Panc1 (cell line): ENCODE data around the gene PARD3. TPM values are rescaled to one million over a fixed set of nuclear protein-coding genes. Genes with fewer than 3 reads are reported as not detected.

Experiments used
- ATAC-seq: fragments of 200-7000 bp; cut with Tn5 transposase; 2 replicates; pipeline ENCODE4 v1.9.1; 2020; ENCODE audit warnings: mild to moderate bottlenecking, moderate library complexity
- BruUV-seq: library from RNA; stranded (reverse); fragments of 400-500 nt; replicated peaks from 2 replicates; lab custom pipeline; 2021; lab: Mats Ljungman, UMichigan
- CTCF ChIA-PET: fragments of 300-600 bp; sonication (Branson Sonifier 250); formaldehyde crosslinking; loops from one replicate; lab custom pipeline; 2022; ENCODE audit warnings: antibody characterized with exemption; lab: Charles Lee
- POLR2A ChIA-PET: fragments of 300-600 bp; sonication (Branson Sonifier 250); formaldehyde crosslinking; loops from one replicate; lab custom pipeline; 2022; ENCODE audit warnings: antibody characterized with exemption; lab: Charles Lee
- DNase-seq: peaks from one replicate; pipeline ENCODE4 v3.0.0-alpha.2; 2010; ENCODE audit warnings: low read depth, low spot score
- H3K27ac ChIP-seq: 2 replicates; pipeline ENCODE4 v1.5.1; 2011; ENCODE audit warnings: mild to moderate bottlenecking, low read length, inconsistent platforms
- H3K27me3 ChIP-seq: fragments of 200-500 bp; sonication (Bioruptor generic); 2 replicates; pipeline ENCODE4 v1.6.0; 2014; ENCODE audit warnings: low read length, inconsistent platforms; ENCODE audit not compliant: control insufficient read depth, insufficient read depth
- H3K36me3 ChIP-seq: fragments of 200-500 bp; sonication (Bioruptor generic); 2 replicates; pipeline ENCODE4 v1.5.1; 2014; ENCODE audit warnings: inconsistent platforms, mild to moderate bottlenecking, low read length, moderate library complexity; ENCODE audit not compliant: control insufficient read depth, insufficient read depth
- H3K4me1 ChIP-seq: 2 replicates; pipeline ENCODE4 v1.5.1; 2011; ENCODE audit warnings: inconsistent platforms, mild to moderate bottlenecking, low read length, moderate library complexity; ENCODE audit not compliant: control insufficient read depth, insufficient read depth
- H3K4me3 ChIP-seq, 2 experiments: 2 replicates each; pipeline ENCODE4 v1.5.1; 2011 to 2012; ENCODE audit warnings: low read depth in 2 of 2, low read length in 2 of 2, mild to moderate bottlenecking in 2 of 2, inconsistent platforms in 1 of 2, moderate library complexity in 1 of 2
- H3K9me3 ChIP-seq: fragments of 200-500 bp; sonication (Bioruptor generic); 2 replicates; pipeline ENCODE4 v1.5.1; 2014; ENCODE audit warnings: low read depth, mild to moderate bottlenecking, inconsistent platforms, low read length, moderate library complexity; ENCODE audit not compliant: control insufficient read depth, insufficient read depth
- CTCF ChIP-seq: fragments of 450-650 bp; IDR thresholded peaks from 2 replicates; pipeline ENCODE4 v1.5.1; 2017; ENCODE audit warnings: mild to moderate bottlenecking
- POLR2AphosphoS5 ChIP-seq: IDR thresholded peaks from 2 replicates; pipeline ENCODE4 v1.6.1; 2012; ENCODE audit warnings: mild to moderate bottlenecking, low read depth, low read length, moderate library complexity
- REST ChIP-seq, 2 experiments: IDR thresholded peaks; 2 replicates each; pipeline ENCODE4 v1.6.1; 2011 to 2012; ENCODE audit warnings: low read depth in 2 of 2, control low read depth in 1 of 2, low read length in 1 of 2, mild to moderate bottlenecking in 1 of 2, moderate library complexity in 1 of 2; ENCODE audit not compliant: insufficient read depth in 1 of 2
- SIN3A ChIP-seq: IDR thresholded peaks from 2 replicates; pipeline ENCODE4 v1.6.1; 2012; ENCODE audit warnings: low read depth, mild to moderate bottlenecking, low read length, moderate library complexity, borderline replicate concordance; ENCODE audit not compliant: insufficient read depth
- TCF7L2 ChIP-seq: IDR thresholded peaks from 2 replicates; pipeline ENCODE4 v1.6.1; 2011; ENCODE audit warnings: mild to moderate bottlenecking, low read depth, low read length, inconsistent platforms
- in situ Hi-C: cut with HindIII; loops from 2 replicates; pipeline ENCODE4 v1.10.0; 2016; ENCODE audit warnings: low sequenced_read_pairs, low pct_unique_long_range_greater_than_20kb
- intact Hi-C: fragments of 100-400 bp; cut with micrococcal nuclease; formaldehyde crosslinking; loops from one replicate; pipeline ENCODE4 v1.10.0; 2022; ENCODE audit not compliant: unreplicated experiment
- total RNA-seq: library from RNA; stranded (reverse); gene quantifications from one replicate; pipeline ENCODE4 v1.2.1, GENCODE V29; 2021; ENCODE audit not compliant: unreplicated experiment

The PARD3 gene
- total RNA-seq, 1 experiment from 2014 or later, result 29.8 TPM

GRCh38 chr10:34826857-34827766 is 12.0 kb upstream of the PARD3 start:
- CTCF ChIA-PET, result no interaction called here
- DNase-seq, result no peak
- no TSS peak for BruUV-seq
- ATAC-seq, result no peak
- in situ Hi-C loops (no loop called here), intact Hi-C loops (no loop called here)
- Histone ChIP-seq H3K9me3 (no peaks in the 10 kb centered on the region), H3K27ac (no peak overlapping the region), H3K4me1 (no peaks in the 10 kb centered on the region), H3K4me3 (no peak overlapping the region), H3K36me3 (no peaks in the 10 kb centered on the region), H3K27me3 (no peaks in the 10 kb centered on the region)
- POLR2A ChIA-PET, result no interaction called here
- TF ChIP-seq TCF7L2 (no peak), REST (IDR thresholded peaks at IDR 0.05; ENCODE audit: insufficient read depth in 1 of 2, low read depth in 2 of 2, low read length in 1 of 2) (no peak), POLR2AphosphoS5 (no peak)

- TF ChIP-seq SIN3A (no peak), CTCF (no peak), REST (IDR thresholded peaks at IDR 0.05; ENCODE audit: insufficient read depth in 1 of 2, low read depth in 2 of 2, low read length in 1 of 2) (no peak), POLR2AphosphoS5 (no peak), TCF7L2 (no peak)
- H3K36me3 ChIP-seq, result no peaks in the 10 kb centered on the region
- ChIA-PET CTCF (no interaction called here), POLR2A (no interaction called here)
- no peaks in the 10 kb centered on the region for H3K9me3 ChIP-seq
- H3K27me3 ChIP-seq, result no peaks in the 10 kb centered on the region
- intact Hi-C loops (no loop called here), in situ Hi-C loops (no loop called here)
- DNase-seq, result no peak
- no peak for ATAC-seq
- BruUV-seq, result no TSS peak
- H3K4me1 ChIP-seq, result no peaks in the 10 kb centered on the region
- H3K27ac ChIP-seq, result no peak overlapping the region
- no peak overlapping the region for H3K4me3 ChIP-seq
Observed at GRCh38 chr10:34826221-34826620, 11.1 kb upstream of the PARD3 start.
